SK-N-MC (cell line): ENCODE results near the gene SPRING1.

ENCODE experiments used
- EZH2 ChIP-seq: fragments of 200-600 bp; sonication (generic); IDR thresholded peaks from one replicate; pipeline ENCODE4 v1.6.1; 2017; ENCODE audit warnings: antibody characterized with exemption
- FOXP2 ChIP-seq: optimal IDR thresholded peaks from 2 replicates; pipeline ENCODE3; 2011; ENCODE audit warnings: mild to moderate bottlenecking, moderate library complexity; ENCODE audit not compliant: insufficient read depth; ENCODE audit errors: extremely low read length, control extremely low read depth
- POLR2AphosphoS5 ChIP-seq: IDR thresholded peaks from 2 replicates; pipeline ENCODE4 v1.6.1; 2012; ENCODE audit warnings: mild to moderate bottlenecking, low read depth, low read length, borderline replicate concordance

DNA sequence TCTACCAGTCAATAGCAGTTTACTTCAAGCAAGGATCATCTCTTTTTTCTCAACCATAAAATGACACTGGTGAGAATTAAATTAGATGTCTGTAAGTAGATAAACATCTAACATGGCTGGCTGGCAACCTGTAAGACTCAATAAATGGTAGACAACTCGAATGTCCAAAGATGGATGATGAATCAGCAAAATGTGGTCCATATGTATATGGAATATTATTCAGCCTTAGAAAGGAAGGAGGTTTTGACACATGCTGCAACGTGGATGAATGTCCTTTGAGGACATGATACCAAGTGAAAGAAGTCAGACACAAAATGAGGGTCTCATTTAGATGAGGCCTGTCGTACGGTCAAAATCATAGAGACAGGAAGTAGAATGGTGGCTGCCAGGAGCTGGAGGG is 46.2 kb downstream of the SPRING1 start:
- TF ChIP-seq POLR2AphosphoS5 (no peak), EZH2 (no peak), FOXP2 (no peak)
